Retinal pigment epithelial cell (primary cell): Measurements from ENCODE around the gene ANO10.

Experiments used
- DNase-seq: peaks from one replicate; pipeline ENCODE4 v3.0.0-alpha.2; 2010; ENCODE audit warnings: low read depth
- H3K4me3 ChIP-seq: 2 replicates; pipeline ENCODE4 v1.5.1; 2011; ENCODE audit warnings: mild to moderate bottlenecking, low read length, control low read depth, moderate library complexity
- TF ChIP-seq, protein P1 (sequence below): conservative IDR thresholded peaks from 2 replicates; pipeline ENCODE4 v1.5.1; 2011; ENCODE audit warnings: low read depth, low read length, control low read depth, inconsistent platforms

Gene ANO10

DNA sequence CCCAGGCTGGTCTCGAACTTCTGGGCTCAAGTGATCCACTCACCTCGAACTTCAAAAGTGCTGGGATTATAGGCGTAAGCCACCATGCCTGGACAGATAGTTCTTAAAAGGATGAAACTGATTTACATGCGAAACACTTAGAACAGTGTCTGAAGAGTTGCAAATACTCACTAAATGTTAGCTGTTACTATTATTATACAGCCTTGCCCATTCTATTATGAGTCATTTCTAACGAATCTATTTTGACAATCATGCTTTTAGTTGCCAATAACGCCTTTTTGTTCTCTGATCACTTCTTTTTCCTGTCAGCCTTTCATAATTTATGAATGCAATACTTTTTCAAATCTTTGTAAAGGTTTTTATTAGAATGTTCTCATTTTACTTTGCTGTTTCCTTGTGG is 222.8 kb downstream of the ANO10 start:
- TF ChIP-seq, protein P1, sequence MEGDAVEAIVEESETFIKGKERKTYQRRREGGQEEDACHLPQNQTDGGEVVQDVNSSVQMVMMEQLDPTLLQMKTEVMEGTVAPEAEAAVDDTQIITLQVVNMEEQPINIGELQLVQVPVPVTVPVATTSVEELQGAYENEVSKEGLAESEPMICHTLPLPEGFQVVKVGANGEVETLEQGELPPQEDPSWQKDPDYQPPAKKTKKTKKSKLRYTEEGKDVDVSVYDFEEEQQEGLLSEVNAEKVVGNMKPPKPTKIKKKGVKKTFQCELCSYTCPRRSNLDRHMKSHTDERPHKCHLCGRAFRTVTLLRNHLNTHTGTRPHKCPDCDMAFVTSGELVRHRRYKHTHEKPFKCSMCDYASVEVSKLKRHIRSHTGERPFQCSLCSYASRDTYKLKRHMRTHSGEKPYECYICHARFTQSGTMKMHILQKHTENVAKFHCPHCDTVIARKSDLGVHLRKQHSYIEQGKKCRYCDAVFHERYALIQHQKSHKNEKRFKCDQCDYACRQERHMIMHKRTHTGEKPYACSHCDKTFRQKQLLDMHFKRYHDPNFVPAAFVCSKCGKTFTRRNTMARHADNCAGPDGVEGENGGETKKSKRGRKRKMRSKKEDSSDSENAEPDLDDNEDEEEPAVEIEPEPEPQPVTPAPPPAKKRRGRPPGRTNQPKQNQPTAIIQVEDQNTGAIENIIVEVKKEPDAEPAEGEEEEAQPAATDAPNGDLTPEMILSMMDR, result no peak
- H3K4me3 ChIP-seq, result no peak overlapping the region
- no peak for DNase-seq

DNA sequence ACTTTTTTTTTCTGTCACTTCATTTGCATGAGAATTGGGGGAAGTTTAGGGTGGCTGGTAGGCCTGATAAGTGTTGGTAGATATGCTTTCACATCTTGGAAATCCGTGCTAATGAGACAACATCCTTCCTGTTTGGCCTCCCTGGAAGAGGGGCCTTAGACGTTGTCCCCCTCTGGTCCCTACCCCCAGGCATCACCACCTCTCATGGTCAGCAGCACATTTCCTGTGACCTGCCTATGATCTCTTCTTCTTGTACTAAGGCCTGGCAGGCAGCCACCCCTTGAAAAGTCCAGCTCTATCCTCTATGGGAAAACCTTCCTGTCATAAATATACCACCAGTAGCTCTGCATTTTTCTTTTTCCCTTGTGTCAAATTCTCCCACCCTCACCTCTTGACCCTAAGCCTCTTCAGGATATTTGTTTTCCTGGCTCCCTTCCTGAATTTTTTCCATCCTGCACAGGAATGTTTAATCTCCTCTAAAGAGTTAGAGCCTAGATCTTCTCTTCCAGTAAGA is 227.7 kb downstream of the ANO10 start:
- peak; percentile 11 for DNase-seq
- H3K4me3 ChIP-seq, result no peak overlapping the region
- TF ChIP-seq, protein P1, result no peak

GRCh38 chr3:43391621-43392020 is 230.2 kb downstream of the ANO10 start:
- TF ChIP-seq, protein P1, result no peak
- H3K4me3 ChIP-seq, result no peak overlapping the region
- DNase-seq, result no peak

DNA sequence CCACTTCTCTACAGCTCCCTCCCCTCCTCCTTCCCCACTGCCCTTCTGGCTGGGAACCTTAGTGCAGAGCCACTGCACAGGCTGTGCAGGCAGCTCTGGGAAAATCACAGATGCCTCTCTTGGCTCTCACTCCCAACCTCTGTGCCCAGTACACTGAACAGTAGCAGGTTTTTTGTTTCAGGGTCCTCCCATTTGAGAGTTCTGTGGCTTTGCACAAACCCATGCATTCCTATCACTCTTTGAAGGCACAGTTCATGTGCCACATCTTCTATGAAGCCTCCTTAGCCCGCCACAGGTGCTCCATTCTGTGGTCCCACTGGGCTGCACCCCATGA is 231.6 kb downstream of the ANO10 start:
- DNase-seq, result no peak
- TF ChIP-seq, protein P1, result no peak
- H3K4me3 ChIP-seq, result no peak overlapping the region

GRCh38 chr3:43389388-43390254 is 232.2 kb downstream of the ANO10 start:
- H3K4me3 ChIP-seq, result no peak overlapping the region
- DNase-seq, result no peak
- TF ChIP-seq, protein P1, result no peak

- no peak overlapping the region for H3K4me3 ChIP-seq
- TF ChIP-seq, protein P1, result no peak
- DNase-seq, result no peak
Observed at GRCh38 chr3:43388915-43389314, 232.9 kb downstream of the ANO10 start.

DNA sequence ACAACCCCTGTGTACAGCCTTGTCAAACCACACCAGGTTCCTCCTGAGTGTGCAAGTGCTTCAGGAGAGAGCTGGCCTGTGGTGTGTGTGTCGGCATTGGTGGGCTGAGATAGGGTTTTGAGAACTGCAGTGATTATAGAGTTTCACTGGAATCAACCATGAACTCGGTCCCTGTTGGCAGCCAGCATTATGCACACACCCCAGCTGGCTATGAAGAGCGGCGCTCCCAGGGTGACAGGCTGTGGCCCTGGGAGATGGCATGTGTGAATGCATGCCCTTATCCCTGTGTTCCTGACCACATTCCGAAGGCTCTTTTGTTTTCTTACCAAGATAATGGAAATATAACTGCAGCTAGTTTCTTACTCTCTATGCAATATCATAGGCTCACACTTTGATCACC is 233.6 kb downstream of the ANO10 start:
- DNase-seq, result no peak
- H3K4me3 ChIP-seq, result no peak overlapping the region
- TF ChIP-seq, protein P1, result no peak
